ENCODE measurements around the gene CFAP73.

- TF ChIP-seq GATA2 (IDR thresholded peaks at IDR 0.05; ENCODE audit: low read depth, low read length) (no peak), GATA3 (IDR thresholded peaks at IDR 0.05; ENCODE audit: low read depth, low read length) (no peak)
Observed at GRCh38 chr12:113133036-113133435, 16.5 kb upstream of the CFAP73 start.

Data from SH-SY5Y (cell line).